ENCODE data around the gene A3GALT2.
A peak's percentile ranks its signal among the peaks of the same experiment; 100 is the strongest.

Gene A3GALT2

DNA sequence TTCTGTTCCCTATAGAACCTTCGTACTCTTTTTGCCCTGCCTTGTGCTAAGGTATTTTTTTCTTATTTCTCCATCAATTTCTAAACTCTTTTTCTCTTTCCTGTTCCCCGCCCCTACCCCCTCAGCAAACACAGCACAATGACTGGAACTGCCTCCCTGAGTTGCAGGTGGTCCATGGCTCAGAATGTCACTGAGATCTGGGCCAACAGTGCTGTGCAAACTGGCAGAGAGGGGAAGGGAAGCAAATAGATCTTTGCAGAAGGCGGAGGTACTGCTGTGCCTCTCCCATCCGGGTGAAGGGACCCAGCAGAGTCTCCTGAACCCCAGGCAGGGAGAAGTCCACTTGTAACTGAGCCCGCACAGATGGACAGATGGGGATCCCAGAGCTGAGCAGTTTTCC, 32.6 kb upstream of the A3GALT2 start:
- DNase-seq (ENCODE audit: insufficient read length, low spot score) (no peak), FAIRE-seq (no peak)
- TF ChIP-seq PAX5 (IDR thresholded peaks at IDR 0.05; ENCODE audit: insufficient read depth, low read length, severe bottlenecking) (no peak), TAF1 (IDR thresholded peaks at IDR 0.05; ENCODE audit: low read depth, low read length) (no peak), POLR2AphosphoS5 (IDR thresholded peaks at IDR 0.05; ENCODE audit: low read depth, low read length) (no peak), SPI1 (IDR thresholded peaks at IDR 0.05; ENCODE audit: low read depth, low read length) (no peak), POU2F2 (IDR thresholded peaks at IDR 0.05; ENCODE audit: low read depth, low read length) (no peak), POLR2A (IDR thresholded peaks at IDR 0.05; ENCODE audit: low read depth, low read length) (no peak)

DNA sequence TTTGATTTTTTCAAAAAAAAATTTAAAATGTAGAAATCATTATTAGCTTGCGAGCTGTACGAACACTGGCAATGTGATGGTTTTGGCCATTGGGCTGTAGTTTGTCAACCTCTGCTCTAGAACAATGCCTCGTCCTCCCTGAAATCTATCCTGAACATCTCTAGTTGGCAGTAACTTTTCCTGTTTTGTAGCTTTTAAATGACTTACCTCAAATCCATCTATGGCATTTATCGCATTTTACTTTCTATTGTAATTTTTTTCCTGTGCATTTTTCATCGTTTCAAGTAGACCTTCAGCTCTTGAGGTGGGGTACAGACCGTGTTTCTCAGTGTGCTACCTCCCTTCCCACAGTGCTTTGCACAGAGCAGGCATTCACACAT, 30.4 kb upstream of the A3GALT2 start:
- DNase-seq (ENCODE audit: insufficient read length, low spot score): no peak
- no peak for TF ChIP-seq SPI1 (IDR thresholded peaks at IDR 0.05; ENCODE audit: low read depth, low read length)
- no peak for TF ChIP-seq PAX5 (IDR thresholded peaks at IDR 0.05; ENCODE audit: insufficient read depth, low read length, severe bottlenecking)
- no peak for TF ChIP-seq POU2F2 (IDR thresholded peaks at IDR 0.05; ENCODE audit: low read depth, low read length)
- no peak for TF ChIP-seq POLR2AphosphoS5 (IDR thresholded peaks at IDR 0.05; ENCODE audit: low read depth, low read length)
- no peak for TF ChIP-seq TAF1 (IDR thresholded peaks at IDR 0.05; ENCODE audit: low read depth, low read length)
- TF ChIP-seq POLR2A (IDR thresholded peaks at IDR 0.05; ENCODE audit: low read depth, low read length): no peak
- FAIRE-seq: no peak

DNA sequence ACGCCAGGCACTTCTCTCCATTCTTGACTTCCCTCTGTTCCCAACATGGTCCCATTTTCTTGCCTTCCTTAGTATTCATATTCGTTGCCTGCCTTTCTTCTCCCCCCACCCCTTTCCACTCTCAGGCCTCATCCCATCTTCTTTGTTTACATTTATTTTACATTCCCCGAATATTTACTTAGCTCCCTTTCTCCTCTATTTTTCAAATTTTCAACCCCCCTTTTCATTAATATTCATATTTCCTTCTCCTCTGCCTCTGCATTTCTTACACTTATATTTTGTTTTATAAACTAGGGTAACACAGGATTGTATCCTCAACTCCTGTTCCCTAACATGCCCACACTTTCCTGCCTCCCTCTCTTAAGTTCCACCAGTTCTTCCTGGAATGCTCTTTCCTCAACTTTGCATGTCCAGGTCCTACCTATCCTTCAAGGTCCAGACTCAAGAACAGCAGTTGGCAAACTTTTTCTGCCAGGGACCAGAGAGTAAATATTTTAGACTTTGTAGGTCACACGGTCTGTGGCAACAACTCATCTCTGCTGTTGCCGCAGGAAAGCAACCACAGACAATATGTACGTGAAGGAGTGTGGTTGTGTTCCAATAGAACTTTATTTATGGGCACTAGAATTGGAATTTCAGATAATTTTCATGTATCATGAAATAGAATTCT, 29.8 kb upstream of the A3GALT2 start:
- no peak for DNase-seq (ENCODE audit: insufficient read length, low spot score)
- no peak for TF ChIP-seq POLR2AphosphoS5 (IDR thresholded peaks at IDR 0.05; ENCODE audit: low read depth, low read length)
- TF ChIP-seq POLR2A (IDR thresholded peaks at IDR 0.05; ENCODE audit: low read depth, low read length): no peak
- TF ChIP-seq SPI1 (IDR thresholded peaks at IDR 0.05; ENCODE audit: low read depth, low read length): no peak
- TF ChIP-seq TAF1 (IDR thresholded peaks at IDR 0.05; ENCODE audit: low read depth, low read length): no peak
- no peak for TF ChIP-seq PAX5 (IDR thresholded peaks at IDR 0.05; ENCODE audit: insufficient read depth, low read length, severe bottlenecking)
- no peak for TF ChIP-seq POU2F2 (IDR thresholded peaks at IDR 0.05; ENCODE audit: low read depth, low read length)
- FAIRE-seq: no peak

- TF ChIP-seq POLR2AphosphoS5 (IDR thresholded peaks at IDR 0.05; ENCODE audit: low read depth, low read length): peak; percentile 71
- peak; percentile 48; the same call in 1 of the 2 replicates for TF ChIP-seq TAF1 (IDR thresholded peaks at IDR 0.05; ENCODE audit: low read depth, low read length)
- TF ChIP-seq POU2F2 (IDR thresholded peaks at IDR 0.05; ENCODE audit: low read depth, low read length): no peak
- TF ChIP-seq PAX5 (IDR thresholded peaks at IDR 0.05; ENCODE audit: insufficient read depth, low read length, severe bottlenecking): peak; percentile 43
- peak; percentile 73 for TF ChIP-seq POLR2A (IDR thresholded peaks at IDR 0.05; ENCODE audit: low read depth, low read length)
- TF ChIP-seq SPI1 (IDR thresholded peaks at IDR 0.05; ENCODE audit: low read depth, low read length): peak; percentile 87
- peak; percentile 93 for DNase-seq (ENCODE audit: insufficient read length, low spot score)
- peak; percentile 94 for FAIRE-seq
Observed at GRCh38 chr1:33349778-33350610, 29.1 kb upstream of the A3GALT2 start.

DNA sequence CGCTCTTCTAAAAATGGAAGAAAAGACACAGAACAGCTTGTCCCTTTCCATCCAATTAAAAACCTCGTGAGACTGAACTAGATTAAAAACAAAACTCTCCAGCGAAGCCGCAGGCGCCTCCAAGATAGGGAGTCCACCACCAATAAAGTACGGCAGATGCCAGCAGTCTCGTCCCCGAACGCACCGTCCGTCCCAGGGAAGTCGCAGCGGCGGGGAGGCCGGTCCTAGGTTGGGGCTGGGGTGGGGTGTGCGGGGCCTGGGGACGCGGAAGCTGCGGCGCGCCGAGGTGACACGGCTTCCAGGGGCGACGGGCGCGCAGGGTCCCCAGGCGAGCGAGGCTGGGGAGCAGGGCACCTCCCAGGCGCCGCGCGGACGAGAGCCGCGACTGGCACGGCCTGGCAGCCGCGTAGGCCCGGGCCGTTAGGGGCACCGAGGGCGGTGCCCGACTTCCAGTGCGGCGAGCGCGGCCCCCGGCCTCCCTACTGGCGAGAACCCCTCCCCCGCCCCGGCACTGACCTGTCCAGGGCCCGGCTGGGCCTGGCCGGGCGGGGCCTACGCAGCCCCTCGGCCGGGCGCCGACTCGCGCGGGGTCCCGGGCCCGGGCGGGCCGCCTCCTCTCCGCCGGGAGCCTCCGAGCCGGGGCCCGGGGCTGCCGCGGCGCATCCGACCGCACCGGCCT, 28.3 kb upstream of the A3GALT2 start:
- peak; percentile 80 for FAIRE-seq
- DNase-seq (ENCODE audit: insufficient read length, low spot score): peak; percentile 50
- TF ChIP-seq POU2F2 (IDR thresholded peaks at IDR 0.05; ENCODE audit: low read depth, low read length): no peak
- no peak for TF ChIP-seq TAF1 (IDR thresholded peaks at IDR 0.05; ENCODE audit: low read depth, low read length)
- TF ChIP-seq POLR2AphosphoS5 (IDR thresholded peaks at IDR 0.05; ENCODE audit: low read depth, low read length): no peak
- TF ChIP-seq SPI1 (IDR thresholded peaks at IDR 0.05; ENCODE audit: low read depth, low read length): no peak
- TF ChIP-seq POLR2A (IDR thresholded peaks at IDR 0.05; ENCODE audit: low read depth, low read length): no peak
- TF ChIP-seq PAX5 (IDR thresholded peaks at IDR 0.05; ENCODE audit: insufficient read depth, low read length, severe bottlenecking): no peak

- DNase-seq (ENCODE audit: insufficient read length, low spot score) (no peak), FAIRE-seq (peak; percentile 78)
- TF ChIP-seq TAF1 (IDR thresholded peaks at IDR 0.05; ENCODE audit: low read depth, low read length) (no peak), POLR2A (IDR thresholded peaks at IDR 0.05; ENCODE audit: low read depth, low read length) (no peak), POLR2AphosphoS5 (IDR thresholded peaks at IDR 0.05; ENCODE audit: low read depth, low read length) (no peak), SPI1 (IDR thresholded peaks at IDR 0.05; ENCODE audit: low read depth, low read length) (no peak), POU2F2 (IDR thresholded peaks at IDR 0.05; ENCODE audit: low read depth, low read length) (no peak), PAX5 (IDR thresholded peaks at IDR 0.05; ENCODE audit: insufficient read depth, low read length, severe bottlenecking) (no peak)
Observed at GRCh38 chr1:33348676-33349080, 27.8 kb upstream of the A3GALT2 start.

GRCh38 chr1:33348194-33348593, 27.3 kb upstream of the A3GALT2 start:
- TF ChIP-seq PAX5 (IDR thresholded peaks at IDR 0.05; ENCODE audit: insufficient read depth, low read length, severe bottlenecking) (no peak), POLR2A (IDR thresholded peaks at IDR 0.05; ENCODE audit: low read depth, low read length) (no peak), POLR2AphosphoS5 (IDR thresholded peaks at IDR 0.05; ENCODE audit: low read depth, low read length) (no peak), SPI1 (IDR thresholded peaks at IDR 0.05; ENCODE audit: low read depth, low read length) (no peak), TAF1 (IDR thresholded peaks at IDR 0.05; ENCODE audit: low read depth, low read length) (no peak), POU2F2 (IDR thresholded peaks at IDR 0.05; ENCODE audit: low read depth, low read length) (no peak)

GRCh38 chr1:33347650-33347992, 26.7 kb upstream of the A3GALT2 start:
- DNase-seq (ENCODE audit: insufficient read length, low spot score) (no peak), FAIRE-seq (no peak)

More at GRCh38 chr1:33348194-33348593, 27.3 kb upstream of the A3GALT2 start:
- DNase-seq (ENCODE audit: insufficient read length, low spot score) (no peak), FAIRE-seq (no peak)

More at GRCh38 chr1:33347650-33347992, 26.7 kb upstream of the A3GALT2 start:
- TF ChIP-seq POLR2A (IDR thresholded peaks at IDR 0.05; ENCODE audit: low read depth, low read length) (no peak), PAX5 (IDR thresholded peaks at IDR 0.05; ENCODE audit: insufficient read depth, low read length, severe bottlenecking) (no peak), POU2F2 (IDR thresholded peaks at IDR 0.05; ENCODE audit: low read depth, low read length) (no peak), POLR2AphosphoS5 (IDR thresholded peaks at IDR 0.05; ENCODE audit: low read depth, low read length) (no peak), SPI1 (IDR thresholded peaks at IDR 0.05; ENCODE audit: low read depth, low read length) (no peak), TAF1 (IDR thresholded peaks at IDR 0.05; ENCODE audit: low read depth, low read length) (no peak)

Measured in GM12891 (cell line).